Caco-2 (cell line): ENCODE results near the gene G2E3. TPM values are rescaled to one million over a fixed set of nuclear protein-coding genes. Genes with fewer than 3 reads are reported as not detected.

ENCODE experiments used
- BruUV-seq: library from RNA; stranded (reverse); fragments of 400-500 nt; replicated peaks from 2 replicates; lab custom pipeline; 2021; lab: Mats Ljungman, UMichigan
- CTCF ChIA-PET: fragments of 300-600 bp; sonication (Branson Sonifier 250); formaldehyde crosslinking; loops from one replicate; lab custom pipeline; 2022; ENCODE audit warnings: antibody characterized with exemption; lab: Charles Lee
- POLR2A ChIA-PET: fragments of 300-600 bp; sonication (Branson Sonifier 250); formaldehyde crosslinking; loops from one replicate; lab custom pipeline; 2022; ENCODE audit warnings: antibody characterized with exemption; lab: Charles Lee
- DNase-seq, 2 experiments: peaks; one replicate each; pipeline versions ENCODE4 v3.0.0 to v3.0.0-alpha.2; 2020 to 2022
- H3K27me3 ChIP-seq: replicated peaks from 2 replicates; pipeline ENCODE4 v1.6.0; 2011; ENCODE audit warnings: low read length; ENCODE audit not compliant: control insufficient read depth, insufficient read depth
- H3K36me3 ChIP-seq: 2 replicates; pipeline ENCODE4 v1.5.1; 2011; ENCODE audit warnings: low read length; ENCODE audit not compliant: control insufficient read depth, insufficient read depth
- H3K4me1 ChIP-seq: fragments of 250-450 bp; sonication (Bioruptor Pico); 2 replicates; pipeline ENCODE4 v1.5.1; 2020; ENCODE audit warnings: mild to moderate bottlenecking
- H3K4me3 ChIP-seq: 2 replicates; pipeline ENCODE4 v1.5.1; 2011; ENCODE audit warnings: low read depth, mild to moderate bottlenecking, control low read depth, low read length
- H3K9me3 ChIP-seq: fragments of 250-450 bp; sonication (Bioruptor Pico); 2 replicates; pipeline ENCODE4 v1.5.1; 2020; ENCODE audit warnings: mild to moderate bottlenecking, moderate library complexity
- H3K27ac Mint-ChIP-seq: one replicate; pipeline ENCODE4 v1.8.0; 2022; ENCODE audit warnings: mixed read lengths; ENCODE audit not compliant: unreplicated experiment
- H3K27me3 Mint-ChIP-seq: one replicate; pipeline ENCODE4 v1.8.0; 2022; ENCODE audit warnings: mixed read lengths; ENCODE audit not compliant: insufficient read depth, unreplicated experiment
- H3K36me3 Mint-ChIP-seq: one replicate; pipeline ENCODE4 v1.8.0; 2022; ENCODE audit warnings: mild to moderate bottlenecking, mixed read lengths; ENCODE audit not compliant: insufficient read depth, unreplicated experiment
- H3K4me1 Mint-ChIP-seq: one replicate; pipeline ENCODE4 v1.8.0; 2022; ENCODE audit warnings: low read depth, mixed read lengths; ENCODE audit not compliant: unreplicated experiment
- H3K4me3 Mint-ChIP-seq: one replicate; pipeline ENCODE4 v1.8.0; 2022; ENCODE audit warnings: mild to moderate bottlenecking, moderate library complexity, mixed read lengths; ENCODE audit not compliant: unreplicated experiment
- H3K9me3 Mint-ChIP-seq: one replicate; pipeline ENCODE4 v1.8.0; 2022; ENCODE audit warnings: mixed read lengths; ENCODE audit not compliant: unreplicated experiment
- CTCF ChIP-seq, 2 experiments: fragments of 200-600 bp in 1 of 2; IDR thresholded peaks; 1 replicate in 1 of 2; 2 replicates in 1 of 2; pipeline versions ENCODE4 v1.5.1 to v1.8.0; 2011 to 2022; ENCODE audit warnings: antibody characterized with exemption in 1 of 2, control low read depth in 1 of 2, inconsistent platforms in 1 of 2, low read depth in 1 of 2, low read length in 1 of 2, mild to moderate bottlenecking in 1 of 2, moderate library complexity in 1 of 2; ENCODE audit not compliant: insufficient read depth in 1 of 2, severe bottlenecking in 1 of 2, unreplicated experiment in 1 of 2
- intact Hi-C: fragments of 100-400 bp; cut with micrococcal nuclease; formaldehyde crosslinking; loops from one replicate; pipeline ENCODE4 v1.10.0; 2022; ENCODE audit not compliant: unreplicated experiment
- total RNA-seq: library from RNA; stranded (reverse); gene quantifications from 2 replicates; pipeline ENCODE4 v1.2.3, GENCODE V29; 2022

Gene G2E3
- total RNA-seq, 1 experiment from 2014 or later = 25.1 TPM

- intact Hi-C loops = no loop called here
- Mint-ChIP-seq H3K27me3 (no peaks in the 10 kb centered on the region), H3K27ac (no peak overlapping the region), H3K9me3 (no peaks in the 10 kb centered on the region), H3K4me1 (no peaks in the 10 kb centered on the region), H3K36me3 (peaks cover 52% of the 10 kb centered on the region), H3K4me3 (no peak overlapping the region)
- Histone ChIP-seq H3K4me1 (no peaks in the 10 kb centered on the region), H3K4me3 (no peak overlapping the region), H3K27me3 (no peaks in the 10 kb centered on the region), H3K9me3 (no peaks in the 10 kb centered on the region), H3K36me3 (no peaks in the 10 kb centered on the region)
- DNase-seq = no peak
- no peak for TF ChIP-seq CTCF (IDR thresholded peaks at IDR 0.05; ENCODE audit: insufficient read depth in 1 of 2, low read depth in 1 of 2, low read length in 1 of 2, severe bottlenecking in 1 of 2, unreplicated experiment in 1 of 2)
- CTCF ChIA-PET = no interaction called here
- no TSS peak for BruUV-seq
- POLR2A ChIA-PET = no interaction called here
Measured at GRCh38 chr14:30648471-30648870, 89.5 kb downstream of the G2E3 start.

GRCh38 chr14:30651937-30652336, 93.0 kb downstream of the G2E3 start:
- Mint-ChIP-seq H3K9me3 (no peaks in the 10 kb centered on the region), H3K4me3 (no peak overlapping the region), H3K27me3 (no peaks in the 10 kb centered on the region), H3K36me3 (peaks cover 28% of the 10 kb centered on the region), H3K27ac (no peak overlapping the region), H3K4me1 (no peaks in the 10 kb centered on the region)
- H3K4me1 ChIP-seq = no peaks in the 10 kb centered on the region
- no peak overlapping the region for H3K4me3 ChIP-seq
- BruUV-seq = no TSS peak
- ChIA-PET CTCF (no interaction called here), POLR2A (no interaction called here)
- no peaks in the 10 kb centered on the region for H3K9me3 ChIP-seq
- H3K36me3 ChIP-seq = no peaks in the 10 kb centered on the region; the same call in 1 of the 2 replicates
- H3K27me3 ChIP-seq = no peaks in the 10 kb centered on the region
- intact Hi-C loops = loop anchor here (10.0 kb wide), 1 partner anchor 223 kb away; the partner anchor contains the start of gene COCH
- TF ChIP-seq CTCF (IDR thresholded peaks at IDR 0.05; ENCODE audit: insufficient read depth in 1 of 2, low read depth in 1 of 2, low read length in 1 of 2, severe bottlenecking in 1 of 2, unreplicated experiment in 1 of 2) = no peak
- no peak for DNase-seq

GRCh38 chr14:30655124-30655523, 96.2 kb downstream of the G2E3 start:
- no peaks in the 10 kb centered on the region for H3K27me3 ChIP-seq
- H3K36me3 ChIP-seq = no peaks in the 10 kb centered on the region; the same call in 1 of the 2 replicates
- BruUV-seq = no TSS peak
- CTCF ChIA-PET = no interaction called here
- no peaks in the 10 kb centered on the region for H3K9me3 ChIP-seq
- POLR2A ChIA-PET = no interaction called here
- intact Hi-C loops = loop anchor here (10.0 kb wide), 1 partner anchor 220 kb away; the partner anchor contains the start of gene COCH
- H3K4me3 Mint-ChIP-seq = no peak overlapping the region
- H3K36me3 Mint-ChIP-seq = peaks cover 26% of the 10 kb centered on the region
- no peak for TF ChIP-seq CTCF (IDR thresholded peaks at IDR 0.05; ENCODE audit: insufficient read depth in 1 of 2, low read depth in 1 of 2, low read length in 1 of 2, severe bottlenecking in 1 of 2, unreplicated experiment in 1 of 2)
- no peak overlapping the region for H3K4me3 ChIP-seq
- no peak overlapping the region for H3K27ac Mint-ChIP-seq
- no peaks in the 10 kb centered on the region for H3K4me1 Mint-ChIP-seq
- no peaks in the 10 kb centered on the region for H3K9me3 Mint-ChIP-seq
- DNase-seq = no peak
- H3K27me3 Mint-ChIP-seq = no peaks in the 10 kb centered on the region
- H3K4me1 ChIP-seq = no peaks in the 10 kb centered on the region
